Measurements from ENCODE around the gene SF3B4. TPM values are rescaled to one million over a fixed set of nuclear protein-coding genes. Genes with fewer than 3 reads are reported as not detected.

SF3B4 gene
- total RNA-seq, 1 donor from 2014 or later: 45.5 TPM

GRCh38 chr1:149937759-149938158 is 10.2 kb upstream of the SF3B4 start:
- Histone ChIP-seq H3K4me3 (no peak overlapping the region), H3K9me3 (no peaks in the 10 kb centered on the region), H3K27me3 (ENCODE audit: low read depth) (no peaks in the 10 kb centered on the region), H3K36me3 (no peaks in the 10 kb centered on the region), H3K27ac (peak overlapping the region; percentile 62), H3K4me1 (peaks cover 54% of the 10 kb centered on the region)
- intact Hi-C loops (cut with DNase I): no loop called here
- TF ChIP-seq CTCF (IDR thresholded peaks at IDR 0.05): no peak
- ATAC-seq (no peak), DNase-seq (no peak)

GRCh38 chr1:149936992-149937705 is 9.5 kb upstream of the SF3B4 start:
- no peaks in the 10 kb centered on the region for H3K27me3 ChIP-seq (ENCODE audit: low read depth)

GRCh38 chr1:149936170-149936991 is 8.8 kb upstream of the SF3B4 start, which contains the start of gene MTMR11:
Gene MTMR11 (minus strand): TSS chr1:149936879. CDS start chr1:149936647, 232 bp downstream.
- H3K27ac ChIP-seq: peak within 1 kb of the TSS; percentile 62

More at GRCh38 chr1:149936992-149937705, 9.5 kb upstream of the SF3B4 start:
- Histone ChIP-seq H3K27ac (peak overlapping the region; percentile 62), H3K36me3 (no peaks in the 10 kb centered on the region), H3K4me1 (peaks cover 48% of the 10 kb centered on the region), H3K4me3 (peak overlapping the region; percentile 56), H3K9me3 (no peaks in the 10 kb centered on the region)
- ATAC-seq (peak; percentile 21 to 58), DNase-seq (no peak)
- no peak for TF ChIP-seq CTCF (IDR thresholded peaks at IDR 0.05)
- intact Hi-C loops (cut with DNase I): no loop called here

GRCh38 chr1:149934356-149934755 is 6.8 kb upstream of the SF3B4 start:
- peaks cover 33% of the 10 kb centered on the region for H3K4me1 ChIP-seq
- TF ChIP-seq CTCF (IDR thresholded peaks at IDR 0.05): no peak
- DNase-seq: no peak

More at GRCh38 chr1:149936170-149936991, 8.8 kb upstream of the SF3B4 start, which contains the start of gene MTMR11:
- H3K4me1 ChIP-seq: peaks cover 43% of the 10 kb centered on the region
- no peaks in the 10 kb centered on the region for H3K9me3 ChIP-seq
- peak within 1 kb of the TSS; percentile 56 for H3K4me3 ChIP-seq
- intact Hi-C loops (cut with DNase I): no loop called here
- ATAC-seq (peak; percentile 34 to 55), DNase-seq (no peak)
- TF ChIP-seq CTCF (IDR thresholded peaks at IDR 0.05): no peak
- no peaks in the 10 kb centered on the region for H3K36me3 ChIP-seq
- H3K27me3 ChIP-seq (ENCODE audit: low read depth): no peaks in the 10 kb centered on the region

GRCh38 chr1:149933208-149933607 is 5.6 kb upstream of the SF3B4 start:
- Histone ChIP-seq H3K4me1 (peaks cover 33% of the 10 kb centered on the region), H3K9me3 (no peaks in the 10 kb centered on the region), H3K27ac (no peak overlapping the region), H3K36me3 (peaks cover 5% of the 10 kb centered on the region), H3K4me3 (no peak overlapping the region), H3K27me3 (ENCODE audit: low read depth) (no peaks in the 10 kb centered on the region)
- no peak for ATAC-seq
- intact Hi-C loops (cut with DNase I): no loop called here
- DNase-seq: no peak
- no peak for TF ChIP-seq CTCF (IDR thresholded peaks at IDR 0.05)

More at GRCh38 chr1:149934356-149934755, 6.8 kb upstream of the SF3B4 start:
- H3K27me3 ChIP-seq (ENCODE audit: low read depth): no peaks in the 10 kb centered on the region
- H3K9me3 ChIP-seq: no peaks in the 10 kb centered on the region
- no peak for ATAC-seq
- H3K27ac ChIP-seq: no peak overlapping the region
- H3K36me3 ChIP-seq: peaks cover 5% of the 10 kb centered on the region
- H3K4me3 ChIP-seq: no peak overlapping the region
- intact Hi-C loops (cut with DNase I): no loop called here
